CD14-positive monocyte (primary cell): ENCODE results near the gene DUOXA1. TPM values are rescaled to one million over a fixed set of nuclear protein-coding genes. Genes with fewer than 3 reads are reported as not detected.

Experiments
- DNase-seq, 3 donors: peaks; one replicate each; pipeline ENCODE4 v3.0.0-alpha.2; 2011 to 2022
- H2AFZ ChIP-seq: 2 replicates; pipeline ENCODE4 v1.6.0; 2012; ENCODE audit warnings: mild to moderate bottlenecking, low read depth, low read length, inconsistent platforms; ENCODE audit not compliant: insufficient read depth, poor library complexity, severe bottlenecking
- H3K27ac ChIP-seq, 2 donors: 1 replicate in 1 of 2; 2 replicates in 1 of 2; pipeline ENCODE4 v1.5.1; 2012 to 2013; ENCODE audit warnings: low read length in 2 of 2, control low read depth in 1 of 2, inconsistent platforms in 1 of 2, low read depth in 1 of 2, mild to moderate bottlenecking in 1 of 2
- H3K27me3 ChIP-seq, 2 donors: one replicate each; pipeline versions ENCODE4 v1.6.0 to v1.6.1; 2011 to 2013; ENCODE audit warnings: low read length in 2 of 2; ENCODE audit not compliant: control insufficient read depth in 2 of 2, insufficient read depth in 2 of 2
- H3K36me3 ChIP-seq, 2 donors: replicated peaks in 1 of 2; 1 replicate in 1 of 2; 2 replicates in 1 of 2; pipeline versions ENCODE4 v1.5.1 to v1.6.1; 2012 to 2013; ENCODE audit warnings: low read length in 2 of 2, control low read depth in 1 of 2, inconsistent platforms in 1 of 2, mild to moderate bottlenecking in 1 of 2; ENCODE audit not compliant: insufficient read depth in 2 of 2, control insufficient read depth in 1 of 2
- H3K4me1 ChIP-seq, 2 donors: 1 replicate in 1 of 2; 2 replicates in 1 of 2; pipeline versions ENCODE4 v1.5.1 to v1.6.1; 2012 to 2013; ENCODE audit warnings: low read length in 2 of 2, control low read depth in 1 of 2, inconsistent platforms in 1 of 2, mild to moderate bottlenecking in 1 of 2, moderate library complexity in 1 of 2; ENCODE audit not compliant: insufficient read depth in 2 of 2, control insufficient read depth in 1 of 2
- H3K4me2 ChIP-seq: replicated peaks from 2 replicates; pipeline ENCODE3; 2012; ENCODE audit warnings: low read length, moderate library complexity, mild to moderate bottlenecking; ENCODE audit not compliant: poor library complexity, severe bottlenecking; ENCODE audit errors: extremely low read depth
- H3K4me3 ChIP-seq, 3 experiments: fragments of 200-600 bp in 1 of 3; sonication (generic) in 1 of 3; replicated peaks in 1 of 3; 1 replicate in 2 of 3; 2 replicates in 1 of 3; pipeline ENCODE4 v1.5.1; 2011 to 2013; ENCODE audit warnings: low read length in 3 of 3, mild to moderate bottlenecking in 3 of 3, control low read depth in 2 of 3, low read depth in 2 of 3, inconsistent platforms in 1 of 3, moderate library complexity in 1 of 3
- H3K79me2 ChIP-seq: 2 replicates; pipeline ENCODE4 v1.6.0; 2012; ENCODE audit warnings: mild to moderate bottlenecking, control low read depth, inconsistent platforms, low read length, moderate library complexity; ENCODE audit not compliant: insufficient read depth
- H3K9ac ChIP-seq: 2 replicates; pipeline ENCODE4 v1.6.0; 2017; ENCODE audit warnings: low read length, mild to moderate bottlenecking; ENCODE audit not compliant: insufficient read depth, poor library complexity, severe bottlenecking
- H3K9me3 ChIP-seq, 2 donors: replicated peaks in 1 of 2; 1 replicate in 1 of 2; 2 replicates in 1 of 2; pipeline versions ENCODE4 v1.5.1 to v1.6.1; 2012 to 2013; ENCODE audit warnings: low read length in 2 of 2, control low read depth in 1 of 2; ENCODE audit not compliant: control insufficient read depth in 1 of 2, insufficient read depth in 1 of 2
- H4K20me1 ChIP-seq: 2 replicates; pipeline ENCODE4 v1.6.0; 2012; ENCODE audit warnings: mild to moderate bottlenecking, low read length, control low read depth, moderate library complexity; ENCODE audit not compliant: insufficient read depth
- H3K27ac Mint-ChIP-seq, 7 donors: one replicate each; pipeline ENCODE4 v1.8.0; 2020; ENCODE audit warnings: mild to moderate bottlenecking in 7 of 7, mixed read lengths in 7 of 7, moderate library complexity in 6 of 7, inconsistent platforms in 2 of 7
- H3K27me3 Mint-ChIP-seq, 3 donors: one replicate each; pipeline ENCODE4 v1.8.0; 2021 to 2022; ENCODE audit warnings: low read depth in 3 of 3, mild to moderate bottlenecking in 3 of 3, mixed read lengths in 3 of 3, moderate library complexity in 3 of 3, inconsistent platforms in 1 of 3
- H3K36me3 Mint-ChIP-seq, 2 donors: one replicate each; pipeline ENCODE4 v1.8.0; 2020; ENCODE audit warnings: mixed read lengths in 2 of 2, inconsistent platforms in 1 of 2, mild to moderate bottlenecking in 1 of 2
- H3K4me1 Mint-ChIP-seq: one replicate; pipeline ENCODE4 v1.8.0; 2020; ENCODE audit warnings: mild to moderate bottlenecking, mixed read lengths
- H3K4me3 Mint-ChIP-seq, 2 donors: one replicate each; pipeline ENCODE4 v1.8.0; 2020; ENCODE audit warnings: mild to moderate bottlenecking in 2 of 2, mixed read lengths in 2 of 2, moderate library complexity in 1 of 2
- H3K9me3 Mint-ChIP-seq, 7 donors: one replicate each; pipeline ENCODE4 v1.8.0; 2020 to 2022; ENCODE audit warnings: mixed read lengths in 7 of 7, mild to moderate bottlenecking in 6 of 7, moderate library complexity in 6 of 7, inconsistent platforms in 2 of 7
- WGBS: methylation state at CpG from one replicate; pipeline ENCODE4 v1.1.5; 2013; ENCODE audit warnings: missing lambda C conversion rate; ENCODE audit not compliant: insufficient coverage; 5-methylcytosine and 5-hydroxymethylcytosine counted together
- intact Hi-C, 2 donors: fragments of 100-400 bp; cut with micrococcal nuclease; formaldehyde crosslinking; loops; one replicate each; pipeline versions ENCODE4 v1.15.0 to v1.15.1; 2023
- polyA plus RNA-seq, 3 donors: library from polyadenylated mRNA; depleted of rRNA in 1 of 3; unstranded in 2 of 3; stranded (reverse) in 1 of 3; fragments of 300-500 nt in 2 of 3; fragments of >200 nt in 1 of 3; fragmentation: Illumina TruSeq in 2 of 3; gene quantifications; 1 replicate in 2 of 3; 2 replicates in 1 of 3; pipeline ENCODE4 v1.2.3, GENCODE V29; 2012 to 2021
- TF ChIP-seq, protein P1 (sequence below): fragments of 200-600 bp; IDR thresholded peaks from one replicate; pipeline ENCODE4 v1.8.0; 2022; ENCODE audit warnings: antibody characterized with exemption, mild to moderate bottlenecking

Gene DUOXA1
- polyA plus RNA-seq, 3 donors, result not detected

DNA sequence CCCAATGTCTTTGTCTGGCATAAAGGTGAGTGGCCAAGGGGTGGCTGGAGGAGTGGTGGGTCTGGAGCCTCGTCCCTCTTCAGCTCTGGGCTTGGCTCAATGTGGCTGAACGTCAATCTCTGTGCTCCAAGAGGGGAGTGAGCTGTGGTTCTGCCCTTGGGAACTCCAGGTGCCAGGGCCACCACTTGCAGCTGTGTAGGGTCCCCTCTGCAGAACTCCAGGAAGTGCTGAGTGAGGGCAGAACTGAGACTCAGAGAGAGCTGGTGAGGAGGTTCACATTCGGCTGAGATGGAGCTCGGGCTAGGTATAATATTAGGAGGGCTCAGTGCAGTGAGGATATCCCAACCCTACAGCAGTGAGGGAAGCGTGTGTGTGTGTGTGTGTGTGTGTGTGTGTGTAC lies 11.7 kb upstream of the DUOXA1 start:
- no peaks in the 10 kb centered on the region for H3K36me3 Mint-ChIP-seq
- Histone ChIP-seq H2AFZ (no peak overlapping the region), H3K4me3 (no peak overlapping the region), H3K4me2 (no peak overlapping the region), H4K20me1 (no peaks in the 10 kb centered on the region), H3K27me3 (peaks cover 5 to 12% of the 10 kb centered on the region in 2 donors), H3K79me2 (no peaks in the 10 kb centered on the region), H3K9ac (no peak overlapping the region), H3K9me3 (peaks cover 0 to 3% of the 10 kb centered on the region in 2 donors), H3K27ac (no peak overlapping the region), H3K4me1 (no peaks in the 10 kb centered on the region), H3K36me3 (no peaks in the 10 kb centered on the region)
- peaks cover 0 to 1% (median 0%) of the 10 kb centered on the region in 7 donors for H3K9me3 Mint-ChIP-seq
- 100% methylated on average over 1 of the region's 5 CpGs for WGBS
- intact Hi-C loops, result no loop called here
- H3K27me3 Mint-ChIP-seq, result peaks cover 20 to 26% (median 23%) of the 10 kb centered on the region in 3 donors
- peaks cover 1% of the 10 kb centered on the region for H3K4me1 Mint-ChIP-seq
- H3K4me3 Mint-ChIP-seq, result no peak overlapping the region
- TF ChIP-seq, protein P1, sequence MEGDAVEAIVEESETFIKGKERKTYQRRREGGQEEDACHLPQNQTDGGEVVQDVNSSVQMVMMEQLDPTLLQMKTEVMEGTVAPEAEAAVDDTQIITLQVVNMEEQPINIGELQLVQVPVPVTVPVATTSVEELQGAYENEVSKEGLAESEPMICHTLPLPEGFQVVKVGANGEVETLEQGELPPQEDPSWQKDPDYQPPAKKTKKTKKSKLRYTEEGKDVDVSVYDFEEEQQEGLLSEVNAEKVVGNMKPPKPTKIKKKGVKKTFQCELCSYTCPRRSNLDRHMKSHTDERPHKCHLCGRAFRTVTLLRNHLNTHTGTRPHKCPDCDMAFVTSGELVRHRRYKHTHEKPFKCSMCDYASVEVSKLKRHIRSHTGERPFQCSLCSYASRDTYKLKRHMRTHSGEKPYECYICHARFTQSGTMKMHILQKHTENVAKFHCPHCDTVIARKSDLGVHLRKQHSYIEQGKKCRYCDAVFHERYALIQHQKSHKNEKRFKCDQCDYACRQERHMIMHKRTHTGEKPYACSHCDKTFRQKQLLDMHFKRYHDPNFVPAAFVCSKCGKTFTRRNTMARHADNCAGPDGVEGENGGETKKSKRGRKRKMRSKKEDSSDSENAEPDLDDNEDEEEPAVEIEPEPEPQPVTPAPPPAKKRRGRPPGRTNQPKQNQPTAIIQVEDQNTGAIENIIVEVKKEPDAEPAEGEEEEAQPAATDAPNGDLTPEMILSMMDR, result no peak
- DNase-seq, result no peak
- H3K27ac Mint-ChIP-seq, result no peak overlapping the region

DNA sequence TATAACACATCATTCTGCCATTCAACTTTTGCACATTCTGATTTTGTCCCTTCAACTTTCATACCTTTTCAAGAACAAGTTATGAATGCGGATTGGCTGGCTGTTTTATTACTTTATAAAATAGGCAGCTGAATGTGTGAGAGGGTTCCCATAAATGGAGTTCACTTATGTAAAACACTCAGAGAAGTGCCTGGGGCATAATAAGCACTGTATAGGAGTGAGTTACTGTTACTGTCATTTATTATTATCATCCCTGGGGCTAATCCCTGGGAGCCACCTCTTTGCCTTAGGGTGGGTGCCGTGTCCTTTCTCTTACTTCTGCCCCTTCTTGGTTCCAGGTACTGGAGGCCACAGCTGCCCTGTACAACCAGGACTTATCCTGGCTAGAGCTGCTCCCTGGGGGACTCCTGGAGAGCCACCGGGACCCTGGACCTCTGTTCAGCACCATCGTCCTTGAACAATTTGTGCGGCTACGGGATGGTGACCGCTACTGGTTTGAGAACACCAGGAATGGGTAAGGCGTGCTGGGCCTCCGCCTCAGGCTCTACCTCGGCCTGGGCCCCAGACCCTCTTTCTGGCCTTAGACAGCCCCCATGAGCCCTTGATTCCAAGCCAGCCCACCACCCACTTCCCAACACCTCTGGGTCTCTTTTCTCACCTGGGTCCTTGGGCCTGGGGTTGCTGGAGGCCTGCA lies 11.0 kb upstream of the DUOXA1 start:
- Mint-ChIP-seq H3K9me3 (peaks cover 0 to 3% (median 2%) of the 10 kb centered on the region in 7 donors), H3K36me3 (no peaks in the 10 kb centered on the region), H3K27me3 (peaks cover 25 to 28% (median 28%) of the 10 kb centered on the region in 3 donors), H3K4me3 (no peak overlapping the region), H3K4me1 (peaks cover 5% of the 10 kb centered on the region), H3K27ac (no peak overlapping the region)
- Histone ChIP-seq H3K36me3 (no peaks in the 10 kb centered on the region), H2AFZ (no peak overlapping the region), H3K79me2 (no peaks in the 10 kb centered on the region), H3K4me2 (no peak overlapping the region), H3K27ac (no peak overlapping the region), H3K4me3 (no peak overlapping the region), H4K20me1 (no peaks in the 10 kb centered on the region), H3K9ac (no peak overlapping the region), H3K27me3 (peaks cover 6 to 17% of the 10 kb centered on the region in 2 donors), H3K9me3 (peaks cover 0 to 8% of the 10 kb centered on the region in 2 donors), H3K4me1 (no peaks in the 10 kb centered on the region)
- DNase-seq, result no peak
- TF ChIP-seq, protein P1, result no peak
- over 99% methylated on average over 9 of the region's 10 CpGs for WGBS
- intact Hi-C loops, result no loop called here
